Mononuclear cell (primary cell): Measurements from ENCODE around the gene UBE2B. TPM values are rescaled to one million over a fixed set of nuclear protein-coding genes. Genes with fewer than 3 reads are reported as not detected.
"Not testable (repeated sequence)": the region's sequence is repeated elsewhere in the genome, so short reads cannot be mapped to it uniquely, and the experiment has no call there.

Experiments
- H3K27me3 ChIP-seq: 2 replicates; pipeline ENCODE4 v1.6.0; 2011; ENCODE audit warnings: low read length, control low read depth; ENCODE audit not compliant: insufficient read depth
- H3K4me1 ChIP-seq: 2 replicates; pipeline ENCODE4 v1.5.1; 2011; ENCODE audit warnings: mild to moderate bottlenecking, low read length, control low read depth; ENCODE audit not compliant: insufficient read depth
- H3K4me3 ChIP-seq: 2 replicates; pipeline ENCODE4 v1.5.1; 2011; ENCODE audit warnings: mild to moderate bottlenecking, low read length, moderate library complexity
- H3K9me3 ChIP-seq: 2 replicates; pipeline ENCODE4 v1.5.1; 2011; ENCODE audit warnings: low read depth, mild to moderate bottlenecking, control low read depth, low read length
- total RNA-seq: library from RNA; depleted of rRNA; stranded (reverse); fragments of >200 nt; gene quantifications from one replicate; pipeline ENCODE4 v1.2.3, GENCODE V29; 2012

UBE2B gene
- 83.7 TPM for total RNA-seq

DNA sequence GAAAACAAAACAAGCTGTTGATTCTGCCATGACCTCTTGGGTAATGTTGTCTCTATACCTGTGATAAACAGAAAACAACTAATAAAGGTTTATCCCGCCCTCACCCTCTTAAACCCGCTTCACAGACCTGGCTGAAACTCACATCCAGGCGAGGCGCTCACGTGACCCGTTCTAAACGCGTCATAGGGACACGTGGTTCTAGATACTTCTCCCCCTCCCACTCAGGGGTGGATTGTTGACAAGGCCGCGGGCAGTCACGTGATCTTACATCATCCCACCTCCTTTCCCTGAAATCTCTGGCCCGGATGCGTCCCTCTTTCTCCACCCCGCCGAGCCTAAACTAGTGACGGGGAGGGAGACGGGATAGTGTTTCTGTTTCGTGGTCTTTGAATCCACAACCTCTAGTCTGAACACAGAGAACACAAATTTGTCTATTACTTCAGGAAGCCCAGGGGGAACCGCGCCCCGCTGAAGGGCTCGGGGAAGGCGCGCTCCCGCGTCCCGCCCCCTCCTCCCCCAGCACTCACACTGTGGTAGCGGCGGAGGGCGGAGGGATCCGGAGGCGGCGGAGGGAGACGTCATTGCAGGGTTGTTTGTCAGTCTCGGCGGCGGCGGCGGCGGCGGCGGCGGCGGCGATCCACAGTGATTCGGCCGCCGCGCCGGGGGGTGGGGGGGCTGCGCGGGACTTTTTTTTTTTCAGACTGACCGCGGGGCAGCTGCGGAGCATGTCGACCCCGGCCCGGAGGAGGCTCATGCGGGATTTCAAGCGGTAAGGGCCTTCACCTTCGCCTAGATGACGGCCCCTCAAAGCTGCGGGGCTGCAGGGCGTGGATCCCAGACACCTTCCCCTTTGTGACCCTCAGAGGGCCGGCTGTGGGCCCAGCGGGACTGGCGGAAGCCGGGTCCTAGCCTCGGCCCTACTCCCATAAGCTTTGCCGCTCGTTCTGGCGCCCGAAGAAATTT, at the start of gene UBE2B:
Gene UBE2B, plus strand, starts transcription at position 699 of the 963 bp plus-strand sequence. Its CDS starts 27 bp downstream, at position 726.
- H3K4me1 ChIP-seq, result peaks cover 34% of the 10 kb centered on the region
- peak within 1 kb of the TSS; percentile 97 for H3K4me3 ChIP-seq
- H3K9me3 ChIP-seq, result no peaks in the 10 kb centered on the region
- H3K27me3 ChIP-seq, result no peaks in the 10 kb centered on the region

DNA sequence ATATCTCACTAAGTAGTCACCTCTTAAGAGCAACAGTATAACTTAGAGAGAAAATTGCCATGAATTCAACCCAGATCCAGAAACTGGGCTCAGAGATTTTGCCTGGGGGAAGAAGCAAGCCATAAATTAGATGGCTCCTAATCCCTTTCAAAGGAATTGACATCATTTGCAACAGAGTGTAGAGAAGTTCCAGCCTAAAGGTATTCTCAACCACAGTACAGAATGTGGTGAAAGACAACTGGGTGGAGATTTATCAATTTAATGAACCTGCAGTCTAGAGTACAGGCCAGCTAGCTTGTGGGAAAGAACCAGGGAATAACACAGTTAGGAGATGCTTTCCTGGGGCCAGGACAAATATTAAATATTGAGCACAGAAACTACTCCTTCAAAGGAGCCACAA, 44.0 kb upstream of the UBE2B start:
- no peaks in the 10 kb centered on the region for H3K4me1 ChIP-seq
- peaks cover 18% of the 10 kb centered on the region for H3K9me3 ChIP-seq
- no peaks in the 10 kb centered on the region for H3K27me3 ChIP-seq
- H3K4me3 ChIP-seq, result no peak overlapping the region

GRCh38 chr5:134328619-134329018, 42.8 kb upstream of the UBE2B start:
- peaks cover 18% of the 10 kb centered on the region for H3K9me3 ChIP-seq
- H3K27me3 ChIP-seq, result no peaks in the 10 kb centered on the region
- H3K4me1 ChIP-seq, result no peaks in the 10 kb centered on the region
- H3K4me3 ChIP-seq, result no peak overlapping the region

GRCh38 chr5:134336833-134337232, 34.5 kb upstream of the UBE2B start:
- not testable (repeated sequence) for H3K4me3 ChIP-seq, H3K9me3 ChIP-seq, H3K4me1 ChIP-seq, H3K27me3 ChIP-seq

GRCh38 chr5:134343500-134343899, 27.9 kb upstream of the UBE2B start:
- not testable (repeated sequence) for H3K4me1 ChIP-seq, H3K9me3 ChIP-seq, H3K4me3 ChIP-seq, H3K27me3 ChIP-seq

- not testable (repeated sequence) for H3K27me3 ChIP-seq, H3K9me3 ChIP-seq, H3K4me3 ChIP-seq, H3K4me1 ChIP-seq
These were observed 25.9 kb upstream of the UBE2B start for GRCh38 chr5:134345476-134345875.

GRCh38 chr5:134345996-134346395, 25.4 kb upstream of the UBE2B start:
- H3K4me3 ChIP-seq, result no peak overlapping the region
- H3K9me3 ChIP-seq, result no peaks in the 10 kb centered on the region
- no peaks in the 10 kb centered on the region for H3K4me1 ChIP-seq
- H3K27me3 ChIP-seq, result no peaks in the 10 kb centered on the region

DNA sequence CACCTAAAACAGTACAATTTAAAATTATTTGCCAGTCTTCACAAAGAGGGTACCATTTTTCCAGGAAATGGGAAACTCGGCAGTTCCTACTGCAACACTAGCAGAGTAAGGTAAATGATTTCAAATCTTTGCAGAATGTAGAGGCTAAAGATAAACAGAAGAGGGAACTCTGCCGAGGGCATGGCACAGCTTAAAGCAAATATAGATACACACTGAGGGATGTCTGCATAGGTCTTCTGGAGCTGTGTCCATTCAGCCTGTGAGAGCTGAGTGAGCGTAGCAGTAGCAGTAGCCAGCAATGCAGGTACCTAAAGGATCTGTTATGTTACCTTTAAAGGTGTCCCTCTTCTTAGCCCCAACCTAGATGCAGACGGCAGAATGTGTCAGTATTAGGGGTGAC, 21.9 kb upstream of the UBE2B start:
- no peaks in the 10 kb centered on the region for H3K9me3 ChIP-seq
- no peak overlapping the region for H3K4me3 ChIP-seq
- no peaks in the 10 kb centered on the region for H3K4me1 ChIP-seq
- no peaks in the 10 kb centered on the region for H3K27me3 ChIP-seq

DNA sequence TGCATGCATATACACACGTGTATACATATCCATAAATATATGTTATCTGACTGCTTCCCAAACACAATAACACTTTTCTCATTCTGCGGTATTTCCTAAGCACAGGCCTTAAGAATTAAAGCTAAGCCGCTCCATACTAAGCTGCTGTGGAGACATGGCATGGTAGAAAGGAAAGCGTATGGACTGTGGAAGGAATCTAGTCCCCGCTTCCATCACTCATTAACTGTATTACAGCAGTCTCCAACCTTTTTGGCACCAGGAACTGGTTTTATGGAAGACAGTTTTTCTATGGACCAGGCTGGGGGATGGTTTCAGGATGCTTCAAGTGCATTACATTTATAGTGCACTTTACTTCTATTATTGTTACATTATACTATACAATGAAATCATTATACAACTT, 15.7 kb upstream of the UBE2B start:
- Histone ChIP-seq H3K27me3 (no peaks in the 10 kb centered on the region), H3K4me3 (no peak overlapping the region), H3K4me1 (no peaks in the 10 kb centered on the region), H3K9me3 (no peaks in the 10 kb centered on the region)

DNA sequence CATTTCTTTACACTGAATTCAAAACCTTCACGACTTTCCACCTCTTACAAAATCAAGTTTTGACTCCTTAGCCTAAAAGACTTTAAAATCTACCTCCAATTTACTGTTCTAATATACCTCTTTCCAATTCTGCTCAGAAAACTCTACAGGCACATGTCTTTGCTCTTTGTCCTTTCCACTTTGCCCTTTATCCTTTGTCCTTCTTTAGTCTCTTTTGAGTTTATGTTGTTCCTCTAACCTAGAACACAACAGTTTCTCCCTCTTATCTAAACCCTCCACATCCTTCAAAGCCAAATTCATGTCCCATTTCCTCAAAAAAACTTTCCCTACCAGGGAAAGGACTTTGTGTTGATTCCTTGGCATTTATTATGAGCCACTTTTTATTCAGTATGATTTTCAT, 5.8 kb upstream of the UBE2B start:
- no peaks in the 10 kb centered on the region for H3K9me3 ChIP-seq
- H3K4me1 ChIP-seq, result peaks cover 18% of the 10 kb centered on the region
- H3K4me3 ChIP-seq, result no peak overlapping the region
- no peaks in the 10 kb centered on the region for H3K27me3 ChIP-seq

DNA sequence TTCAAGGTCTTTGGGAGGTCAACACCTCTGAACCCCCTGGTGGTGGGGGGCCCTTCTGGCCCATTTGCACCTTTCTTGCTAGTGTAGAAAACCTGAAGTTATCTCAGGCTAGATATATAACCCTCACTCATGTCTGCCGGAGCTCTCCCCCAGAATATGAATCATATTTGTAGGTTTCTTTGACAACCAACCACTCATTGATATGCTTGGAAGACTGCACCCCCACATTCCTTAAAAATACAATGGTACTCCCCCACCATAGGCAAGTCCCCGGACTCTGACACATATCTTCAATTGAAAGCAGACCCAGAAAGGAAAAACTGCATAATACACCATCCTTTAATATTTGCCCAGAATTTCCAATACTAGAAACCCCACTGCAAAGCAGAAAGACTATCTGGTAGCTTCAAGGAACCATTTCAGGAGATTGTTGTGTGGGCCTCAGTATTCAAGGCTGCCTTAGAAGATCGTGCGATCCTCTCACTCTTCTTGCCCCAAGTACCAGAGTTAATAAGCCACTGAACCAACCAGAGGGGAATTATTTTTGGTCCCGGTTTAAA, 978 bp upstream of the UBE2B start:
- Histone ChIP-seq H3K4me1 (peaks cover 34% of the 10 kb centered on the region), H3K4me3 (peak overlapping the region; percentile 97), H3K27me3 (no peaks in the 10 kb centered on the region), H3K9me3 (no peaks in the 10 kb centered on the region)

- Histone ChIP-seq H3K4me3 (peak overlapping the region; percentile 97), H3K4me1 (peaks cover 29% of the 10 kb centered on the region), H3K9me3 (no peaks in the 10 kb centered on the region), H3K27me3 (no peaks in the 10 kb centered on the region)
These were observed 518 bp downstream of the UBE2B start for GRCh38 chr5:134371834-134372340.

- H3K4me3 ChIP-seq, H3K9me3 ChIP-seq, H3K27me3 ChIP-seq: not testable (repeated sequence)
- peaks cover 24% of the 10 kb centered on the region for H3K4me1 ChIP-seq
These were observed 2.3 kb downstream of the UBE2B start for GRCh38 chr5:134373633-134374032.

DNA sequence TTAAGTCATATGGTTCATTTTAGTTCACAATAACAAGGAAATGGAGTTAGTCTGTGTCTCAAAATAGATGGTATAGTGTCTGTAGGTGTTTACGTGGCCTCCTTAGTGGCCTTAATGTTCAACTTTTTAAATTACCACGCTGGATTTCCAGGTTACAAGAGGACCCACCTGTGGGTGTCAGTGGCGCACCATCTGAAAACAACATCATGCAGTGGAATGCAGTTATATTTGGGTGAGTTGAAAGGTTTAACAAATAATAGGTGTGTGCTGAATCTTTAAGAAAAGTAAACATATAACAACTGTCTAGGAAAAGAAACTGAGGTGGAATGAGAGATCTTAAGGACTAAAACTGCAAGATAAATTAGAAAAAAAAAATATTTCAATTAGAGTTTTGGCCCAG, 2.9 kb downstream of the UBE2B start:
- Histone ChIP-seq H3K9me3 (no peaks in the 10 kb centered on the region), H3K4me3 (no peak overlapping the region), H3K27me3 (no peaks in the 10 kb centered on the region), H3K4me1 (peaks cover 24% of the 10 kb centered on the region)

- H3K4me1 ChIP-seq, result peaks cover 3% of the 10 kb centered on the region
- H3K27me3 ChIP-seq, result no peaks in the 10 kb centered on the region
- no peaks in the 10 kb centered on the region for H3K9me3 ChIP-seq
- H3K4me3 ChIP-seq, result no peak overlapping the region
These were observed 9.0 kb downstream of the UBE2B start for GRCh38 chr5:134380346-134380745.
